ENCODE measurements around the gene WNT1.

- TF ChIP-seq, protein P1, sequence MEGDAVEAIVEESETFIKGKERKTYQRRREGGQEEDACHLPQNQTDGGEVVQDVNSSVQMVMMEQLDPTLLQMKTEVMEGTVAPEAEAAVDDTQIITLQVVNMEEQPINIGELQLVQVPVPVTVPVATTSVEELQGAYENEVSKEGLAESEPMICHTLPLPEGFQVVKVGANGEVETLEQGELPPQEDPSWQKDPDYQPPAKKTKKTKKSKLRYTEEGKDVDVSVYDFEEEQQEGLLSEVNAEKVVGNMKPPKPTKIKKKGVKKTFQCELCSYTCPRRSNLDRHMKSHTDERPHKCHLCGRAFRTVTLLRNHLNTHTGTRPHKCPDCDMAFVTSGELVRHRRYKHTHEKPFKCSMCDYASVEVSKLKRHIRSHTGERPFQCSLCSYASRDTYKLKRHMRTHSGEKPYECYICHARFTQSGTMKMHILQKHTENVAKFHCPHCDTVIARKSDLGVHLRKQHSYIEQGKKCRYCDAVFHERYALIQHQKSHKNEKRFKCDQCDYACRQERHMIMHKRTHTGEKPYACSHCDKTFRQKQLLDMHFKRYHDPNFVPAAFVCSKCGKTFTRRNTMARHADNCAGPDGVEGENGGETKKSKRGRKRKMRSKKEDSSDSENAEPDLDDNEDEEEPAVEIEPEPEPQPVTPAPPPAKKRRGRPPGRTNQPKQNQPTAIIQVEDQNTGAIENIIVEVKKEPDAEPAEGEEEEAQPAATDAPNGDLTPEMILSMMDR (conservative IDR thresholded peaks at IDR 0.05; ENCODE audit: low read depth, low read length) = no peak
- no peak for TF ChIP-seq EZH2 (IDR thresholded peaks at IDR 0.05; ENCODE audit: borderline replicate concordance, low read depth, low read length, poor library complexity, severe bottlenecking)
These were observed 23.2 kb upstream of the WNT1 start for GRCh38 chr12:48954841-48955501.

Data from A673 (cell line).